ENCODE data around the gene CAMP.

Gene CAMP

GRCh38 chr3:48215019-48215418, 8.3 kb upstream of the CAMP start:
- DNase-seq: no peak

- no peak for DNase-seq
Measured at GRCh38 chr3:48215466-48215865, 7.8 kb upstream of the CAMP start.

- DNase-seq: no peak
Measured at GRCh38 chr3:48215876-48216275, 7.4 kb upstream of the CAMP start.

GRCh38 chr3:48217449-48217848, 5.8 kb upstream of the CAMP start:
- no peak for DNase-seq

GRCh38 chr3:48218537-48218936, 4.8 kb upstream of the CAMP start:
- DNase-seq: no peak

GRCh38 chr3:48219543-48219942, 3.8 kb upstream of the CAMP start:
- DNase-seq: no peak

- DNase-seq: no peak
Measured at GRCh38 chr3:48220746-48221145, 2.5 kb upstream of the CAMP start.

GRCh38 chr3:48225587-48225986, 2.3 kb downstream of the CAMP start:
- no peak for DNase-seq

- DNase-seq: no peak
Measured at GRCh38 chr3:48226939-48227338, 3.6 kb downstream of the CAMP start.

GRCh38 chr3:48232232-48232631, 8.9 kb downstream of the CAMP start:
- DNase-seq: no peak

GRCh38 chr3:48232734-48233133, 9.4 kb downstream of the CAMP start:
- DNase-seq: peak; percentile 84

GRCh38 chr3:48233542-48233941, 10.2 kb downstream of the CAMP start:
- no peak for DNase-seq

- DNase-seq: no peak
Measured at GRCh38 chr3:48236531-48236930, 13.2 kb downstream of the CAMP start.

- no peak for DNase-seq
Measured at GRCh38 chr3:48238531-48239085, 15.3 kb downstream of the CAMP start.

- DNase-seq: no peak
Measured at GRCh38 chr3:48240000-48240963, 17.0 kb downstream of the CAMP start.

- no peak for DNase-seq
Measured at GRCh38 chr3:48241796-48242455, 18.6 kb downstream of the CAMP start.

- no peak for DNase-seq
Measured at GRCh38 chr3:48243886-48244285, 20.6 kb downstream of the CAMP start.

GRCh38 chr3:48244461-48244860, 21.2 kb downstream of the CAMP start:
- DNase-seq: no peak

- DNase-seq: no peak
Measured at GRCh38 chr3:48245136-48245535, 21.8 kb downstream of the CAMP start.

- no peak for DNase-seq
Measured at GRCh38 chr3:48247401-48247811, 24.1 kb downstream of the CAMP start.

- no peak for DNase-seq
Measured at GRCh38 chr3:48248095-48248850, 25.0 kb downstream of the CAMP start.

- DNase-seq: no peak
Measured at GRCh38 chr3:48256557-48256956, 33.3 kb downstream of the CAMP start.

GRCh38 chr3:48258530-48258929, 35.2 kb downstream of the CAMP start:
- no peak for DNase-seq
